ENCODE data around the gene NOL9.

DNA sequence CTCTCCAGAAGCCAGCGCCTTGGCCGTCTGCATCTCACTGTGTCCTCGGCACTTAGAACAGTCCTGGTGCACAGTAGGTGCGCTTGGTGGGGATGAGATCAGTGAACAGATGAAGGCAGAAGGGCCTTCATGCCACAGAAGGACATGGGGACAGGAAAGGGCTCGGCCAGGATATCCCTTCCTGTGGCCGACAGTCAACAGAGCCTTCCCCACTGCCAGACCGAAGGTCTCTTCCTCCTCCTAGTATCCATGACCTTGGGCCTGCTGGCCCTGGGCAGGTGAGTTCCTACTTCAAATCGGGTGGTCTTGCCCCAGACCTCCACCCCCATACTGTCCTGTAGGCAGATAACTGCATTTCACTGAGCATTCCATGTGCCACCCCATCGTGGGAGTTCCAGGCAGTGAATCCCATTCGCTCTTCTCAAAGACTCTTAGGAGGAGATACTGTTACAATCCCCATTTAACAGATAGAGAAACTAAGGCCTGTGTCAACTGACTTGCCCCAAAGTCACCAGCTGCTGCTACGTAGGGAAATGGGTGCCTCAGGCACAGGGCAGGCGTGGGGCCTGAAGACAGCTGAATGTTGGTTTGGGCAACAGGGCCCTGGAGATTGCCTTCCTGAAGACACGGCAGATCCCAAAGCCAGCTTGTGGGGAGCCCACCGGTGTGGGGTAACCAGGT, 66.4 kb downstream of the NOL9 start:
- TF ChIP-seq, protein P1, sequence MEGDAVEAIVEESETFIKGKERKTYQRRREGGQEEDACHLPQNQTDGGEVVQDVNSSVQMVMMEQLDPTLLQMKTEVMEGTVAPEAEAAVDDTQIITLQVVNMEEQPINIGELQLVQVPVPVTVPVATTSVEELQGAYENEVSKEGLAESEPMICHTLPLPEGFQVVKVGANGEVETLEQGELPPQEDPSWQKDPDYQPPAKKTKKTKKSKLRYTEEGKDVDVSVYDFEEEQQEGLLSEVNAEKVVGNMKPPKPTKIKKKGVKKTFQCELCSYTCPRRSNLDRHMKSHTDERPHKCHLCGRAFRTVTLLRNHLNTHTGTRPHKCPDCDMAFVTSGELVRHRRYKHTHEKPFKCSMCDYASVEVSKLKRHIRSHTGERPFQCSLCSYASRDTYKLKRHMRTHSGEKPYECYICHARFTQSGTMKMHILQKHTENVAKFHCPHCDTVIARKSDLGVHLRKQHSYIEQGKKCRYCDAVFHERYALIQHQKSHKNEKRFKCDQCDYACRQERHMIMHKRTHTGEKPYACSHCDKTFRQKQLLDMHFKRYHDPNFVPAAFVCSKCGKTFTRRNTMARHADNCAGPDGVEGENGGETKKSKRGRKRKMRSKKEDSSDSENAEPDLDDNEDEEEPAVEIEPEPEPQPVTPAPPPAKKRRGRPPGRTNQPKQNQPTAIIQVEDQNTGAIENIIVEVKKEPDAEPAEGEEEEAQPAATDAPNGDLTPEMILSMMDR (IDR thresholded peaks at IDR 0.05): no peak
- TF ChIP-seq EP300 (IDR thresholded peaks at IDR 0.05): no peak
- no peak for TF ChIP-seq POLR2AphosphoS5 (IDR thresholded peaks at IDR 0.05)

Measured in stomach (tissue), 4 donors.